NCI-H146 (cell line): ENCODE results near the gene PDE9A.

Experiments
- DNase-seq: peaks from one replicate; lab custom pipeline; 2025; lab: John Stamatoyannopoulos, UW

Gene PDE9A

DNA sequence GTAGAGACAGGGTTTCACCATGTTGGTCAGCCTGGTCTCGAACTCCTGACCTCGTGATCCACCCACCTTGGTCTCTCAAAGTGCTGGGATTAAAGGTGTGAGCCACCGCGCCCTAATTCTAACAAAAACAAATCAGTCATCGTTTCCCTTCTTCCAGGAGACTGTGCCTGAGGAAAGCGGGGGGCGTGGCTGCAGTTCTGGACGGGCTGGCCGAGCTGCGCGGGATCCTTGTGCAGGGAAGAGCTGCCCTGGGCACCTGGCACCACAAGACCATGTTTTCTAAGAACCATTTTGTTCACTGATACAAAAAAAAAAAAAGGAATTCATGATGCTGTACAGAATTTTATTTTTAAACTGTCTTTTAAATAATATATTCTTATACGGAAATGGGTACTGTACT is 121.7 kb downstream of the PDE9A start:
- DNase-seq, result no peak

DNA sequence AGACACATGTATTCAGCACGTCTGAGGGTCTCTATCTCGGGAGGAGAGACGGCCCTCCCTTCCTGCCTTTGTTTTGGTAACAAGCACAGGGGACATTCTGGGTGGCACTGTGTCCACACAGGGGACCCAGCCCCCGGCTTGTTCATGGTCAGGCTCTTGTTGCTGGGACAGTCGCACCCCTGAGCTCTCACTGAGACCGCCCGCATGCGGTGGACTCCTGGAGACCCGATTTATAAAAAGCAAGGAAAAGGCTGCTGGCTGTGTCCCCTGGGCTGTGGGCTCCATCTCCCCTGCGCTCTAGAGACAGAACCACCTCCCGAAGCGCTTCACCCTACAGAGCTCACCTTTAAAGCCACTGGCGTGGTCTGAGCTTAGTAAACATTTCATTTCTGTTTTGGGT is 122.5 kb downstream of the PDE9A start:
- DNase-seq, result no peak

DNA sequence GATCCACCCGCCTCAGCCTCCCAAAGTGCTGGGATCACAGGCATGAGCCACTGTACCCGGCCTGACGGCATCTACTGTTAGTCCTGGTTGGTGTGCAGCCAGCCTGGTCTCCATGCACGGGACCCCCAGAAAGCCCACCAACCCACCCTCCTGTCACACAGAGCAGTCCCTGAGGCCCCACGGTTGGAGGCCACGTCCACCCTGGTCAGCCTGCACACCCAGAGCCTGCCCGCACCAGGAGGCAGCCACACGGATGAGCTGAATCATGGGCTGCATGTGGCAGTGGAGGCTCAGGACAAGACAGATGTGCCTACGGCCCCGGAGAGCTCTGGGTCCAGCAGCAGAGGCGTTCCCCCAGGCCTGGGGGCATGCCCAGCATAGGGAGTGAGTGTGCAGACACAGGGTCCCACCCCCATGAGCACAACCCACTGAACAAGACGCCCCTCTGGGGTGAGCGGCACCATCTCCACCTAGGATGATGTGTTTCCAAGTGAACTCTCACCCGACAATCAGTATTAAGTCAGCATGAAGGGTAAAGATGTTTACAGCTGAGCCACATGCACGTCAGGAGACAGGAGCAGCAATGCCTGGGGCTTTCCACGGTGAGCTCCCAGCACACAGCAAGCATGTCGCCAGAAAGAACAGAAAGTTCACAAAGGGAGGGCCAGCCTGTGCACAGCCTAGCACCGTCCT is 123.8 kb downstream of the PDE9A start:
- DNase-seq, result no peak

DNA sequence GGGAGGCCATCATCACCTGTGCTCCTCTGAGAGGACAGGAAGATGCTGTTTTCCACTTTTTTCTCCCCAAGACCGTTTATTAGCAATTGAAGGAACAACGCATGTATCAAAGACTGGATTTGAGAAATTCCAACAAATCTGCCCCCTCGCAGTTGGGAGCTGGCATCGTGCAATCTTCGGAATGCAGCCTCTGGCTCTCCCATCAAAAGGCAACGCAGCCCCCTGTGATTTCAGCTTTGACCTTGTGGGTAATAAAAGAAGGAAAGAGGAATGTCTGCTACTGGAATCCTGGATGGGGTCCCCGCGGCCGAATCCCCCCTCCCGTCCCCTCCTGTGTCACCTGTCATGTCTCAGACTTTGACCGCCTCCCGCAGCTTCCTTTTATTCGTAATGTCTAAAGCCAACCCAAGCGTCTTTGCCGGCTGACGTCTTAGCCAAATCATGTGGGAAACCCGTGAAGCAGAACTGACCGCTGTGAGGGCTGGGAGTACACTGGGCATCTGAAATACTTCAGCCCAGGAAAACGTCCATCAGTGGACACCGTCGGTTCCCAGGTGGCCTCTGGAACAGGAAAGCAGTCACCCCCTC is 124.4 kb downstream of the PDE9A start:
- no peak for DNase-seq

DNA sequence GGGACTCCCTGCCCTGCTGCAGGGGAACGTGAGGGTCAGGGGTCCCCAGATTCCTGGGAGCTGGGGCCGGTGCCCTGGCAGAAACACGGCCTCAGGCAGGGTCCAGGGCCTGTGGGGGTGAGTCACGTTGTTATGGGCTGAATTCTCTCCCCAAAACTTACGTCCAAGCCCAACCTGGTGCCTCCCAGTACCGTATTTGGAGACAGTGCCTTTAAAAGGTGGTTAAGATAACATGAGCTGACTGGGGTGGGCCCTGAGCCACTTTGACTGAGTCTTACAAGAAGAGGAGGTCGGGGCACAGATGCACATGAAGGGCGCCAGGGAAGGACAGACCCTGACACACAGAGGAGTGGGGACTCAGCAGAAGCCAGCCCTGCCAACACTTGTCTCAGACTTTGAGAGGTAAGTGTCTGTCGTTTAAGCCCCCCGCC is 126.0 kb downstream of the PDE9A start:
- DNase-seq, result no peak

DNA sequence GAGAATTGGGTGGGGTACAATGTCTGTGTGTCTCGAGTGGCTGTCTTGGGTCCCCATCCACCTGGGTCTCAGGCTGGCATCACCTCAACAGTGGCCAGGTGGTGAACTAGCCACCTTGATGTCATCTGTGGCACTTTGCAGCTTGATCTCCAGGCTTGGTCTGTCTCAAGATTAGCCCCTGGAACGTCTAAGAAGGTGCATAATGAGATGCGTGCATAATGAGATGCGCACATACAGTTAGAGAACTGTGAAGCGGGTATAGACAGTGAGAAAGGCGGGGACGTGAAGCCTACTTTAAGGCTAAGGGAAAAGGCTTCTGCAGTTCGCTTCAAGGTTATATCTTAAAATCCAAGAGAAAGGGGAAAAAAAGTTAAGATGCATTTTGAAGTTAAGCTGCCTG is 127.2 kb downstream of the PDE9A start:
- DNase-seq, result no peak

DNA sequence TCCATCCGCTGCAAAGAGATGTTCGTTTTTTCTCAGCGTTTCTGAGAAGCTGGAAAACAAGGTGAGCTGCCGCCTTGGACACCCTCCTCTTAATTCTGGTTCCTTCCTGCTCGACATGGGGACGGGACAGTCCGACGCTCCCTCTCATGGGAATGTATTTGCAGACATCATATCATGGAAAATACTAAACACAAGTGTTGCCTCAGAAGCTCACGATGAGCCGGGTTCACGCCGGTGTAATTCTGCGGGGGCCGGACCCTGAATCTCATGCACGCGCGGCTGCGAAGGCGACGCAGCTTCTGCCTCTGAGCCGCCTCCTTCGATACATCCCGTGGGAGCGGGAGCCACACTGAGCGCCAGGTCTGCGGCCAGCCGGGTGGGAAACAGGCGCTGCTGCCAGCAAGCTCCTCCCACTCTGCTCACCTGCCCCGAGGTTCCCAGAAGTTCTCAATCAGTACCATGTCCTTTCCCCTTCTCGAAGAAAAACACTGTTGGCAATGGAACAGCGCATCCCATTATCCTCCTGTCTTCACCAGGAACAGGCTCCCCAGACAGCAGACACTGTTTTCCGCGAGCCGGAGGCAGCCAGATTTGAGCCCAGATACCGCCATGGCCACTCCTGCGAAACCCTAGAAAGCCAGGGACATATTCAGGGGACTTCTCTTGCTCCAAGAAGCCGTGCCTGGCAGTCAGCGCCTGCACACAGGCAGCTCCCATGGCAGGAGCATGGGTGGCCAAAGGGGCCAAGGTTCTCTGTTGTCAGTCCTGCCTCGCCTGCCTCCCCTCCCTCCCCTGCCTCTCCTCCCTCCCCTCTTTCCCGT is 127.9 kb downstream of the PDE9A start:
- DNase-seq, result peak; percentile 54

DNA sequence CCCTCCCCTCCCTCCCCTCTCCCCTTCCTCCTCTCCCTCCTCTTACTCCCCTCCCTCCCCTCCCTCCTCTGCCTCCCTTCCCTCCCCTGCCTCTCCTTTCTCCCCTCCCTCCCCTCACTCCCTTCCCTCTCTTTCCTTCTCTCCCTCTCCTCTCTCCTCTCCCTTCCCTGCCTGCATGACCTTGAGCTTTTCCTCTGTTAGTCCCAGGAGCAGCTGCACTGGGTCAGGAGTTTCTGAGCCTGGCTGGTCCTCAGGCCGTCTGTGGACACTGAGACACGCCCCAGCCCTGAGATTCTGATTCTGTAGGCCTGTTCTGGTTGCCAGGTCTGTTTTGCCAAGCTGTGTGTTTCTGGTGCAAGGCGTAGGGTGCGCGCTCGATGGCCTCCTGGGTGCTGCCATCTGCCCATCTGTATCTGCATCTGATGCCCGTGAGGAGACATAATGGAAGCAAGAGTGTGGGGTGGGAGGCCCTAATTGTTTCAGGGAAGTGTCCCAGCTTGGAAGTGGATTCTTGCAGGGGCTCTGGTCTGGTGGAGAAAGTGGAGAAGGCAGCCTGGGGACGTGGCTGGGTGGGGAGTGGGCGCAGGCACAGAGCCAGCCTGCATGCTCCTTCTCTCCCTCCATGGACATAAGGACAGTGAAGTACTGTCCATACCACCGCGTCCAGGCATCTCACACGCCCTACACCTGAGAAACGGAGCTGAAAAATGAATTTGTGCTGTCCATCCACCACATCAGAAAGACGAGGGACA is 128.7 kb downstream of the PDE9A start:
- DNase-seq, result no peak

DNA sequence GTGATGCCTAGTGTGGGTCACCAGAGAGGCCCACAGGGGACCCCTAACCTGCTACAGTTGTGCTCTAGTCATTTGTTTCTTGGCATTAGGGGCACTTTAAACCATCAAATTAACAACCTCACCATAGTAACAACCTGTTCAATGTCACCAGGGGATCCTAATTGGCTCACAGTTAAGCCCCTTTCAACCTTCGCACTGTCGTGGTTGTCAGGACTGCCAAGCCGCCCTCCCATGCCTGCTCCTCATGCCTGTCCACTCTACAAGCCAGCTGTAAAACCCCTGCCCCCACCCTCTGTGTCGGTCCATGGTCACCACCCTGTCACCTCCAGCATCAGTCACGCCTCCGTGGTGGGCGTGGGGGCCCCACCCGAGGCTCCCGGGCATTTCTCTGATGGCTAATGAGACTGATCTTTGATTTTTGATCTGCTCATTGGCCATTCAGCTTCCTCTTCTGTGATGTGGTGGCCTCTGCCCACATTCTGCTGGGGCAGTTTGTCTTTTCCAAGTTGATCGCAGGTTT is 129.4 kb downstream of the PDE9A start:
- no peak for DNase-seq

DNA sequence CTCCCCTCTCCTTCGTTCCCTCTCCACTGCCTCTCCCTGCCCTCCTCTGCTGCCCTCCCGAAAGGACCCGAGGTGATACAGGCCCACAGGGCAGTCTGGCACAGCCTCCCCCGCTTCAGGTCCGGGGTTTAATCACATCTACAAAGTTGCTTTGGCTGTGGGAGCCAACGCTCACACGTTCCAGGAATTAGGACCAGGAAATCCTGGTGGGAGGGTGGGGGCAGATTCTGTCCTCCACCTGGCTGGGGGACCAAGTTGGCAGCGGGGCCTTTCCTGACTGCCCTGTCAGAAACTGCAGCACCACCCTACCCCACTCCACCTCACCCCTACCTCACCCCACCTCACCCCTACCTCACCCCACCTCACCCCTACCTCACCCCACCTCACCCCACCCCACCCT is 130.9 kb downstream of the PDE9A start:
- DNase-seq, result no peak

DNA sequence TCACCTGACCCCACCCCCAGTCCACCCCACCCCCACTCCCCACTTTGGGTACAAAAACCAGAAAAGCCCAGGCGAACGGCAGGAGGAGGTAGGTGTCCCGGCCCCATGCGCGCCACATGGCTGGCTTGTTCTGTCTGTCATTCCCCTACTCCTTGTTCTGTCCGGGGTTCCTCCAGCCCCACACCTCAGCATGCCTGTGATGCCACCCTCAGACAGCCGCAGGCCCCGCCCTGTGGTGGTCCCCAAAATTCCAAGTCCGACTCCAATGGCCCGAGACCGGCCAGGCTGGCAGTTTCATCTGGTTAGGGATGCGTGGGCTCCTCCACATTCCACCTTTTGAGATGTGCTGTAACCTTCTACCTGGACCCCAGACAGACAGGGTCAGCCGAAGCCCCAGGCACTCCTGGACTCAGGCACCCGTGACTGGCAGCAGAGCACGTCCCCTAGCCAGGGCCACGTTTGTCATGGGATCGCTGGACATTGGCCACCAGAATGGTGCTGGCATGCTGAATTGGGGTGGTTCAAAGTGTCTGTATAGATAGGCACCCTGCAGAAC is 131.6 kb downstream of the PDE9A start:
- DNase-seq, result no peak

DNA sequence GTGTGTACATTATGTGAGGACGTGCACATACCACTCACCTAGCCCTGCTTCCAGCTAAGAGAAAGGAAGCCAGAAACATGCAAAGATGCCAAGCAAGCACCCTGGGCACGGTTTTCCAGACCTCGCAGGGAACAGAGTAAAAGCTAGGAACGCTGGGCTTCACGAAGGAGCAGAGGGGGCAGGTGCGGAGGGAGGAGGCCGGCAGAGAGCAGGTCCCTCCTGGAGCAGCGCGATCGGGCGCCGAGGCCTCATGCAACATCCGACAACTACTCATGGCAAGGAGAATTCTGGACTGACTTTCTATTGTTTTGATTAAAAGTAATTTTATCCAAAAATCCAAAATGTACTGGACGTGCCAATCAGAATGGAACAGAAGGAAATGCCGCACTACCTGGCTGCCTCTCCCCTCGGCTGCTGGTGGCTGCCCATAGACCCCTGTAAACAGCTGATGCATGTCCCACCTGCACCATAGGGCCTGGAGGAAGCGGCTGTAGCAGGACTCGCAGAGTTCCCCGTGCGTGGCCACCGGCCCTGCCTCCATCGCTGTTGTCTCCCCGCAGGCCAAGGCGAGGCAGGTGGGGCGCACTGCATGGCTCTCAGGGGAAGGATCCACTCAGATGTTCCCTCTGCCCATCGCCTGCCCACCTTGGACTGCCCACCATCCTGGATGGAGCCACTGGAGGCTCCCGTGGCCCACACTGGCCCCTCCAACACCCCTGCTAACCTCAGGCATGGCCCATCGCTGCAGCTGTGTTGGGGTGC is 132.4 kb downstream of the PDE9A start:
- DNase-seq, result no peak

DNA sequence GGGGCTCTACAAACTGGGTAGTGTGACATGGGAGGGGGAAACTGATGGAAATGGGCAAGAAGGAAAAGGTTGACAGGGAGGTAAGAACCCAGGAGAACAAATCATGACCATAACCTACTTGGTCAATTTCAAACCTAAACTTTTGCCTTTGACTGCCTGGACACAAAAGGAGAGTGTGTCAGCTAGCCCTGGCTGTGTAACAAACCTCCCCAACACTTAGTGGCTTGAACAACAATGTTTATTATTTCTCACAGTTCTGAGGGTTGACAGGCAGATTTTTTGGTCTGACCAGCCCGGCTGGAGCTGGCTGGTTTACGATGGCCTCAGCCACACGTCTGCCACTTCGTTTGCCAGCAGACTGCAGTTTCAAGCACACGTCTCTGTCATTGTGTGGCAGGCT is 133.5 kb downstream of the PDE9A start:
- DNase-seq, result no peak

DNA sequence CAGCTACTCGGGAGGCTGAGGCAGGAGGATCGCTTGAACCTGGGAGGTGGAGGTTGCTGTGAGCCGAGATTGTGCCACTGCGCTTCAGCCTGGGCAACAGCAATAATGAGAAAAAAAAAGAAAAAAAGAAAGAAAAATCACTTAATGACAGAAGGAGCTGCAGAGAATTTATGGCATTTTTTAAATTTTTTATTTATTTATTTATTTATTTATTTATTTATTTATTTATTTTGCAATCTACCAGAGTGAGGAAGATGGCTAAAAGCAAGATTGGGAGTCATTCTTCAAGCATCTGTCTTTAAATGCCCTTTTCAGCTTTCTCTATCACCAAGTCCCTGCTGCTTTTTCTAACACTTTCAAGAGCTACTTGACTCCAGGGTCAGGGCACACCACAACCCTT is 134.2 kb downstream of the PDE9A start:
- no peak for DNase-seq

DNA sequence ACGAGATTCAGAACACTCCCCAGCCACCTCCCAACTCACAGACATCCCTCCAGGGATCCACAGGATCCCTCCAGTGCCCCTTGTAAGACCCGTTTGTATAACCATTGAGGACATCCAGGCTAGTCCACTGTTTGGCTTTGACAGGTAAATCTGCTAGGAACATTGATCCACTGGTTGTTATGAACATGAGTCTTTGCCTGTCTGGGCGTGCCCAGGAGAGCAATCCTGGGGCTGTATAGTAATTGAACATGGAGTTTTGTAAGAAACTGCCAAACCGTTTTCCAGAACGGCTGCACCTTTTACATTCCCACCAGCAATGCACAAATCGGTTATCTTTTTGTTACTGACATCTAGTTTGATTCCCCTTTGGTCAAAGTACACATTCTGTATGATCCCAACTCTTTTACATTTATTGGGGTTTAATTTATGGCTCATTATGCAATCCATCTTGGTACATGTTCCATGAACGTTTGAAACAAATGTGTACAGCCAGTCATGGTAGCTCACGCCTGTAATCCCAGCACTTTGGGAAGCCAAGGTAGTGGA is 137.2 kb downstream of the PDE9A start:
- no peak for DNase-seq

DNA sequence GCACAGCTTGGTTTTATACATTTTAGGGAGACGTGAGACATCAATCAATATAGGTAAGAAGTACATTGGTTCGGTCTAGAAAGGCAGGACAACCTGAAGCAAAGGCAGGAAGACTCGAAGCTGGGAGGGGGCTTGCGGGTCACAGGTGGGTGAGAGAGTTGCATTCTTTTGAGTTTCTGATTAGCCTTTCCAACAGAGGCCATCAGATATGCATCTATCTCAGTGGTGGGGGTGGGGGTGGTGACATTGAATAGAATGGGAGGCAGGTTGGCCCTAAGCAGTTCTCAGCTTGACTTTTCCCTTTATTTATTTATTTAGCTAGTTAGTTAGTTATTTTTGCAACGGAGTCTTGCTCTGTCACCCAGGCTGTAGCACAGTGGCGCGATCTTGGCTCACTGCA is 140.4 kb downstream of the PDE9A start:
- no peak for DNase-seq

DNA sequence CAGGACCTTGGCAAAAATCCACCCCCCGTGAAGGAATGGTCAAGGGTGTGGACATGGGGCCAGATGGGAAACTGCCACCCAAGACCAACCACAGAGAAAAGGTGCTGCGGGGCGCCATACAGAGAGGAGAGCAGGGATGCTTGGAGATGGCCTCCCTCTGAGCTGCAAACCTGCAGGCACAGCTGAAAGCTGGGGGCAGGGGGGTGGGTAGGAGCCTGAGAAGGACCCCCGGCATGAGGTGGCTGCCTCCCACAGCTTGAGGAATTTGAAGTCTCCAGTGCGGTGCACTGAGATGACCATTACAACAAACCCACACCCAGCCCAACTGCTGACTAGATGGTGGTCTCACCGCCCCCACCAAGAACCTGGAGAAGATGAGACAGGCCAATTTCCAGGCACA is 141.1 kb downstream of the PDE9A start:
- DNase-seq, result no peak

DNA sequence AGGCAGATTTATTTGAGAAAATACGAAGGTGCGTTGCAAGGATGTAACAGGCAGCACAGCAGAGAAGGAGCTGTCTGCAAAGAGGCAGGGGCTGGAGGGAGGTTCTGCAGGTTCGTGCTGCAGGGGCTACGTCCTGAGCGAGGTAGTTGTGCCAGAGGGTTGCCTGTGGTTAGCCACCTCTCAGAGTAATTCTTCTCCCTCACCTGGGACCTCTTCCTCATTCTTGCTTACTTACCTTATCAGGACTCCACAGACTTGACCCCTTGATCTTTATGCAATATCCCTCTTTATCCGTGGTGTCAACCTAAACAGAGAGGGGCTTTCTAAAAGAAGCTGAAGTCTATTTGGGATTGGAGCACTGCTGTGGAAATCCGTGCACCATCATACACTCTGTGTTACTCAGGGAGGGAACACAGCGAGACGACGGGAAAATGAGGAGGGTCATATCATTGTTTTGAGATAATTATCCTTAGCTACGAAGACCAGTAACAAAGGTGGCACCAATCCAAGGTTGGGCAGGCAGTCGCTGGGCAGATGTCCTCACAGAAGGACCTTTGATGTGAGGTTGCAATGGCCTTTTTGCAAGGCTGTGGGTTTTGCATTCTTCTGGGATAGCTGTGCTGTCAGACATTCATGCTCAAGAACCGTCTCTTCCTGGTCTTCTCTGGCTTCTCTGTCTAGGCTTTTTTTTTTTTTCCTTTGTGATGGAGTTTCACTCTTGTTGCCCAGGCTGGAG is 143.1 kb downstream of the PDE9A start:
- DNase-seq, result peak; percentile 30

DNA sequence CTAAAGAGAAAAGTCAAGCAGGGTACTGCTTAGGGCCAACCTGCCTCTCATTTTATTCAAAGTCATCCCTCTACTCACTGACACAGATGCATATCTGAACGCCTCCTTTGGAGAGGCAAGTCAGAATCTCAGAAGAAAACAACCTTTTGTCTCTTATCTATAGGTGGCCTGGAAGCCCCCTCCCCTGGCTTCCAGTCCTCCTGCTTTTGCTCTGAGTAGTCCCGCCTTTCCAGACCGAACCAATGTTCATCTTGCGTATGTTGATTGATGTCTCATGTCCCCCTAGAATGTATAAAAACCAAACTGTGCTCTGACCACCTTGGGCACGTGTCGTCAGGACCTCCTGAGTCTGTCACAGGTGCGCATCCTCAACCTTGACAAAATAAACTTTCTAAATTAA is 144.1 kb downstream of the PDE9A start:
- DNase-seq, result no peak

DNA sequence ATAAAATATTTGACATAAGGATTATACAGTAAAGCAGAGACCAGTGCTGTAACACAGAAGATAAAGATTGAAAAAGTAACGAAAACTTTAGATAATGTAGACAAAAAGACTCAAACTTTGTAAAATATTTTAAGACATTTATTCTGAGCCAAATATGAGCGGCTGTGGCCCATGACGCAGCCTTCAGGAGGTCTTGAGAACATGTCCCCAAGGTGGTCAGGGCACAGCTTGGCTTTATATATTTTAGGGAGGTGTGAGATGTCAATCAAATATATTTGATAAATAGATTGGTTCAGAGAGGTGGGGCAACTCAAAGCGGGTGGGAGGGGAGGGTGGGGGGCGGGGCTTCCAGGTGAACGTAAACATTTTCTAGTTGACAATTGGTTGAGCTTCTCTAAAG is 144.7 kb downstream of the PDE9A start:
- DNase-seq, result no peak
